ENCODE results near the gene POLR2A. TPM values are rescaled to one million over a fixed set of nuclear protein-coding genes. Genes with fewer than 3 reads are reported as not detected.

Gene POLR2A
- total and polyA plus RNA-seq, 2 of the 13 experiments (the other 11 are each of a cell fraction or from before 2014, with no cell fraction given), result 17.8 to 18.3 TPM

- TF ChIP-seq HNF1A (IDR thresholded peaks at IDR 0.05; ENCODE audit: low read depth) (no peak), HNF1A (CRISPR knock-in tag; IDR thresholded peaks at IDR 0.05; ENCODE audit: borderline replicate concordance) (no peak), ZMYM2 (CRISPR knock-in tag; IDR thresholded peaks at IDR 0.05) (no peak), ISX (CRISPR knock-in tag; conservative IDR thresholded peaks at IDR 0.05) (no peak), ZNF614 (CRISPR knock-in tag; IDR thresholded peaks at IDR 0.05; ENCODE audit: borderline replicate concordance) (no peak), YEATS4 (CRISPR knock-in tag; IDR thresholded peaks at IDR 0.05; ENCODE audit: borderline replicate concordance) (no peak), TARDBP (CRISPR knock-in tag; IDR thresholded peaks at IDR 0.05) (no peak)
Measured at GRCh38 chr17:7443499-7444485, 40.4 kb upstream of the POLR2A start (continued).

Data from HepG2 (cell line).